ENCODE results near the gene INPP5A. TPM values are rescaled to one million over a fixed set of nuclear protein-coding genes. Genes with fewer than 3 reads are reported as not detected.

INPP5A gene
- total RNA-seq, 2 donors from 2014 or later = 14.8 to 18.6 TPM

DNA sequence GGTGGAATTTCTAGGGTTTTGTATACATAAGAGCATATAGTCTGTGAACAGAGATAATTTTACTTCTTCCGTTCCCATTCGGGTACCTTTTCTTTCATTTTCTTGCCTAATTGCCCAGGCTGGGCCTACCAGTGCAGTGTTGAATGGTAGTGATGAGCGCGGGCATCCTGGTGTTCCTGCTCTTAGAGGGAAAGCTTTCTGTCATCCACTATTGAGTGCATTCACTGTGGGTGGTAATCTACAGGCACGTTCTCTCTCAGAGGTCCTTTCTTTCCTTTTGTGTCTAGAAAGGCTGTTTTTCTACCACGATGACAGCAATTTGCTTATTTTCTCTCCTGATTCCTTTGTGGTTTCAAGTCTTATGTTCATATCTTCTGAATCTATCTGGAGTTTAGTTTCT lies 65.0 kb downstream of the INPP5A start:
- Mint-ChIP-seq H3K27me3 (no peaks in the 10 kb centered on the region), H3K27ac (no peak overlapping the region), H3K36me3 (peaks cover 23% of the 10 kb centered on the region), H3K4me1 (ENCODE audit: low read depth in 2 of 2) (peaks cover 14 to 16% of the 10 kb centered on the region in 2 donors), H3K4me3 (no peak overlapping the region), H3K9me3 (peaks cover 10% of the 10 kb centered on the region)
- no peak for ATAC-seq
- DNase-seq (ENCODE audit: low spot score) = no peak

DNA sequence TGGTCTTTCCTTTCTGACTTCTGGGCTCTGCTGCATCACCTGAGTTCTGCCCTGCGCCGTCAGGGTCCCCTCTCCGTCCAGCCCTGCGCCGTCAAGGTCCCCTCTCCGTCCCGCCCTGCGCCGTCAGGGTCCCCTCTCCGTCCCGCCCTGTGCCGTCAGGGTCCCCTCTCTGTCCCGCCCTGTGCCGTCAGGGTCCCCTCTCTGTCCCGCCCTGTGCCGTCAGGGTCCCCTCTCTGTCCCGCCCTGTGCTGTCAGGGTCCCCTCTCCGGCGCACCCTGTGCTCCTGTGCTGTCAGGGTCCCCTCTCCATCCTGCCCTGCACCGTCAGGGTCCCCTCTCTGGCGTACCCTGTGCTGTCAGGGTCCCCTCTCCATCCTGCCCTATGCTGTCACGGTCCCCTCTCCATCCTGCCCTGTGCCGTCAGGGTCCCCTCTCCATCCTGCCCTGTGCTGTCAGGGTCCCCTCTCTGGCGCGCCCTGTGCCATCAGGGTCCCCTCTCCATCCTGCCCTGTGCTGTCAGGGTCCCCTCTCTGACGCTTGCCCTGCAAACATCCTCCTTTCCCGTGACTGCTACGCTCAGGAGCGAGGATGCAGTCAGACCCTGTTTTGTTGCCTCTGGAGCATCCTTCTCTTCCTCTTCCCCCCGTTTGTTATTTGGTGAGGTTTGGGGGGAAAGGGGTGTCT lies 66.4 kb downstream of the INPP5A start:
- Mint-ChIP-seq H3K4me3 (no peak overlapping the region), H3K36me3 (peaks cover 18% of the 10 kb centered on the region), H3K27ac (no peak overlapping the region), H3K4me1 (ENCODE audit: low read depth in 2 of 2) (peaks cover 10 to 16% of the 10 kb centered on the region in 2 donors), H3K27me3 (no peaks in the 10 kb centered on the region), H3K9me3 (peaks cover 10% of the 10 kb centered on the region)
- ATAC-seq (no peak), DNase-seq (ENCODE audit: low spot score) (no peak)

GRCh38 chr10:132604686-132605085 lies 67.1 kb downstream of the INPP5A start:
- H3K27ac Mint-ChIP-seq = peak overlapping the region in 1 of 2 donors; percentile 6

DNA sequence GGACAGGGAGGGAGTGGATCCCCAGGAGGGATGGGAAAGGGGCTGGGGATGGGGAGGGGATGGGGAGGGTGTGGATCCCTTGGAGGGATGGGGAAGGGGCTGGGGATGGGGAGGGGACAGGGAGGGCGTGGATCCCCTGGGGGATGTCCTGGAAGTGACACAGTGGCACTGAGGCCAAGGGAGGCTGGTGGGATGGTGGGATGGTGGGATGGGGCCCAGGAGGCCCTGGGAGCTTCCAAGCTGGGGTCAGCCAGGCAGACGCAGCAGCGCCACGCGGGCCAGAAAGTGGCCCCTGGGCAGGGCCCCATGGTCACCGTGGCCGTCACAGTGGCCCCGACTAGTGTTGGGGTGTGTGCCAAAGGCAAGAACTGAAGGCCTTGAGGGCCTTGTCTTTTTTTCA lies 67.8 kb downstream of the INPP5A start:
- Mint-ChIP-seq H3K27me3 (no peaks in the 10 kb centered on the region), H3K4me1 (ENCODE audit: low read depth in 2 of 2) (peaks cover 6 to 21% of the 10 kb centered on the region in 2 donors), H3K27ac (peak overlapping the region in 1 of 2 donors; percentile 55), H3K36me3 (peaks cover 13% of the 10 kb centered on the region), H3K9me3 (peaks cover 6% of the 10 kb centered on the region), H3K4me3 (no peak overlapping the region)
- ATAC-seq = no peak
- no peak for DNase-seq (ENCODE audit: low spot score)

More at GRCh38 chr10:132604686-132605085, 67.1 kb downstream of the INPP5A start:
- peaks cover 10 to 21% of the 10 kb centered on the region in 2 donors for H3K4me1 Mint-ChIP-seq (ENCODE audit: low read depth in 2 of 2)
- no peak for DNase-seq (ENCODE audit: low spot score)
- ATAC-seq = no peak
- peaks cover 18% of the 10 kb centered on the region for H3K36me3 Mint-ChIP-seq
- no peak overlapping the region for H3K4me3 Mint-ChIP-seq
- peaks cover 10% of the 10 kb centered on the region for H3K9me3 Mint-ChIP-seq
- H3K27me3 Mint-ChIP-seq = no peaks in the 10 kb centered on the region

- peak overlapping the region in 1 of 2 donors; percentile 55 for H3K27ac Mint-ChIP-seq
- H3K4me1 Mint-ChIP-seq (ENCODE audit: low read depth in 2 of 2) = peaks cover 10 to 26% of the 10 kb centered on the region in 2 donors
- peaks cover 9% of the 10 kb centered on the region for H3K36me3 Mint-ChIP-seq
- H3K27me3 Mint-ChIP-seq = no peaks in the 10 kb centered on the region
- H3K4me3 Mint-ChIP-seq = no peak overlapping the region
- DNase-seq (ENCODE audit: low spot score) = no peak
- ATAC-seq = no peak
- H3K9me3 Mint-ChIP-seq = peaks cover 3% of the 10 kb centered on the region
Observed at GRCh38 chr10:132606031-132606491, 68.5 kb downstream of the INPP5A start.

GRCh38 chr10:132606536-132607316 lies 69.1 kb downstream of the INPP5A start:
- Mint-ChIP-seq H3K36me3 (peaks cover 2% of the 10 kb centered on the region), H3K4me1 (ENCODE audit: low read depth in 2 of 2) (peaks cover 10 to 27% of the 10 kb centered on the region in 2 donors), H3K4me3 (no peak overlapping the region), H3K27ac (no peak overlapping the region), H3K9me3 (no peaks in the 10 kb centered on the region), H3K27me3 (no peaks in the 10 kb centered on the region)
- ATAC-seq = no peak
- DNase-seq (ENCODE audit: low spot score) = no peak

- H3K4me1 Mint-ChIP-seq (ENCODE audit: low read depth in 2 of 2) = peaks cover 10 to 34% of the 10 kb centered on the region in 2 donors
- no peaks in the 10 kb centered on the region for H3K27me3 Mint-ChIP-seq
- H3K4me3 Mint-ChIP-seq = no peak overlapping the region
- H3K36me3 Mint-ChIP-seq = no peaks in the 10 kb centered on the region
- H3K9me3 Mint-ChIP-seq = no peaks in the 10 kb centered on the region
- H3K27ac Mint-ChIP-seq = no peak overlapping the region
- ATAC-seq (no peak), DNase-seq (ENCODE audit: low spot score) (no peak)
Observed at GRCh38 chr10:132607491-132607890, 69.9 kb downstream of the INPP5A start.

GRCh38 chr10:132607961-132608495 lies 70.4 kb downstream of the INPP5A start:
- ATAC-seq (peak in 1 of 2 donors; percentile 18), DNase-seq (ENCODE audit: low spot score) (no peak)
- H3K36me3 Mint-ChIP-seq = no peaks in the 10 kb centered on the region
- H3K4me1 Mint-ChIP-seq (ENCODE audit: low read depth in 2 of 2) = peaks cover 10 to 34% of the 10 kb centered on the region in 2 donors
- H3K27ac Mint-ChIP-seq = no peak overlapping the region
- no peak overlapping the region for H3K4me3 Mint-ChIP-seq
- no peaks in the 10 kb centered on the region for H3K9me3 Mint-ChIP-seq
- H3K27me3 Mint-ChIP-seq = no peaks in the 10 kb centered on the region

DNA sequence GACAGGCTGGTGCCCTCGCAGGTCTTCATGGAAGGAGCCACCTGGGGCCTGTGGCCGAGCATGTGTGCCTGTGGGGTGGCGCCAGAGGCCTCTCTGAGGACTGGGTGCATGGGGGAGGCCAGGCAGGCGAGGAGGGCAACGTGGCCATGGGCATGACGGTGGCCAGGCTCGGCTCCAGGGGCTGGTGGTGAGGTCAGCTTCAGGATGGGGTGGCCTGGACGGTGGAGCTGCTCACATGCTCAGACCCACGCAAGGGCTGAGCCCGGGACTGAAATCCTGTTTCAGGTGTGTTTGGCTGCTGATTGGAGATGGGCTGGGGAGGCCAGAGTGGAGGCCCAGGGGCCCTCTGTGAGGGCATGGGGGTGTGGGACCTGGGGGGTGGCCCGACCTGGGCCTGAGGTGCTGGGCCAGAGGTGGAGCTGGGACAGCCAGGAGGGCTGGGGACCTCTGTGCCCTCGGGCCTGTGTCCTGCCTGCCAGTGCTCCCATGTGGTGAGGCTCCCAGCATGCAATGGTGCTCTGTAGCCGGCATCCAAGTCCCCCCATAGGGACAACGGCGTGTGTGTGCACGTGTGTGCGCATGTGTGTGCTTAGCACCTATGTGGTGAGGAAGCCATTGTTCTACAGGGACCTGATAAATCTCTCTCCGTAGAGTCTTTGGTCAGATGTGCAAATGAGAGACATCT lies 71.1 kb downstream of the INPP5A start:
- Mint-ChIP-seq H3K4me1 (ENCODE audit: low read depth in 2 of 2) (peaks cover 10 to 34% of the 10 kb centered on the region in 2 donors), H3K4me3 (no peak overlapping the region), H3K27me3 (no peaks in the 10 kb centered on the region), H3K27ac (no peak overlapping the region), H3K36me3 (no peaks in the 10 kb centered on the region), H3K9me3 (no peaks in the 10 kb centered on the region)
- ATAC-seq = peak in 1 of 2 donors; percentile 48
- no peak for DNase-seq (ENCODE audit: low spot score)

DNA sequence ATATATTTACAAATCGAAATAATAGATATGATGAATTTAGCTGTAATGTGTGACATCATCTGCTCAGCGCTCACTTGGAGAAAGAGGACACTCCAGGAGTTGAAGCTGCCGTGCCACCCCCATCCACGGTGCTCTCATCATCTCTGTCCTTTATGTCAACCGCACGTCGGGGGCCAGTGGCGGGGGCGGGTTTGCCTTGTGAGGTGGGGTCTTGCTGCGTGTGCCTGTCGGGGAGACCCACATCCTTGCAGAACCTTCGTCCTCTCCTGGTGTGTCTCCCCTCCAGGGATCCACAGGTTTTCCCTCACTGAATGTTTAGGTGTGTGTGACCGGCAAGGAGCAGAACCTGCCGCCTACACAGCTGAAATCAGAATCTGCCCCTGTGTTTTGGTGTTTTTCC lies 71.6 kb downstream of the INPP5A start:
- H3K36me3 Mint-ChIP-seq = no peaks in the 10 kb centered on the region
- H3K27ac Mint-ChIP-seq = peak overlapping the region in 1 of 2 donors; percentile 9
- peaks cover 10 to 33% of the 10 kb centered on the region in 2 donors for H3K4me1 Mint-ChIP-seq (ENCODE audit: low read depth in 2 of 2)
- no peak overlapping the region for H3K4me3 Mint-ChIP-seq
- no peaks in the 10 kb centered on the region for H3K9me3 Mint-ChIP-seq
- H3K27me3 Mint-ChIP-seq = no peaks in the 10 kb centered on the region
- no peak for ATAC-seq
- no peak for DNase-seq (ENCODE audit: low spot score)

GRCh38 chr10:132610071-132610701 lies 72.6 kb downstream of the INPP5A start:
- no peak for DNase-seq (ENCODE audit: low spot score)

GRCh38 chr10:132611026-132611910 lies 73.7 kb downstream of the INPP5A start:
- no peak for ATAC-seq
- Mint-ChIP-seq H3K4me1 (ENCODE audit: low read depth in 2 of 2) (peaks cover 11 to 36% of the 10 kb centered on the region in 2 donors), H3K4me3 (no peak overlapping the region), H3K27me3 (no peaks in the 10 kb centered on the region), H3K27ac (peak overlapping the region in 1 of 2 donors; percentile 79), H3K9me3 (peaks cover 2% of the 10 kb centered on the region), H3K36me3 (peaks cover 3% of the 10 kb centered on the region)
- no peak for DNase-seq (ENCODE audit: low spot score)

More at GRCh38 chr10:132610071-132610701, 72.6 kb downstream of the INPP5A start:
- H3K4me3 Mint-ChIP-seq = no peak overlapping the region
- ATAC-seq = no peak
- H3K4me1 Mint-ChIP-seq (ENCODE audit: low read depth in 2 of 2) = peaks cover 10 to 31% of the 10 kb centered on the region in 2 donors
- H3K27me3 Mint-ChIP-seq = no peaks in the 10 kb centered on the region
- no peaks in the 10 kb centered on the region for H3K9me3 Mint-ChIP-seq
- no peaks in the 10 kb centered on the region for H3K36me3 Mint-ChIP-seq
- peak overlapping the region in 1 of 2 donors; percentile 79 for H3K27ac Mint-ChIP-seq
